Effector memory CD8-positive, alpha-beta T cell (primary cell): ENCODE measurements around the gene PANX1.
"Not testable (repeated sequence)": the region's sequence is repeated elsewhere in the genome, so short reads cannot be mapped to it uniquely, and the experiment has no call there.

Source experiments
- ATAC-seq: fragments of 150-1000 bp; cut with Tn5 transposase; replicated peaks from 2 replicates; pipeline ENCODE4 v1.10.0; 2021; ENCODE audit warnings: mild to moderate bottlenecking, moderate library complexity
- DNase-seq, 3 experiments: peaks; one replicate each; pipeline ENCODE4 v3.0.0; 2021
- H3K27ac Mint-ChIP-seq, 2 donors: one replicate each; pipeline ENCODE4 v1.8.0; 2022; ENCODE audit warnings: mild to moderate bottlenecking in 2 of 2, mixed read lengths in 2 of 2, moderate library complexity in 2 of 2
- H3K27me3 Mint-ChIP-seq, 2 donors: one replicate each; pipeline ENCODE4 v1.8.0; 2022; ENCODE audit warnings: mixed read lengths in 2 of 2
- H3K36me3 Mint-ChIP-seq: one replicate; pipeline ENCODE4 v1.8.0; 2022; ENCODE audit warnings: mild to moderate bottlenecking, moderate library complexity, mixed read lengths; ENCODE audit not compliant: insufficient read depth
- H3K4me1 Mint-ChIP-seq, 2 donors: one replicate each; pipeline ENCODE4 v1.8.0; 2022; ENCODE audit warnings: low read depth in 2 of 2, mixed read lengths in 2 of 2
- H3K4me3 Mint-ChIP-seq, 2 donors: one replicate each; pipeline ENCODE4 v1.8.0; 2022; ENCODE audit warnings: mild to moderate bottlenecking in 2 of 2, mixed read lengths in 2 of 2, moderate library complexity in 2 of 2
- H3K9me3 Mint-ChIP-seq, 2 donors: one replicate each; pipeline ENCODE4 v1.8.0; 2022; ENCODE audit warnings: mixed read lengths in 2 of 2

PANX1 gene

GRCh38 chr11:94112206-94112953, 16.3 kb upstream of the PANX1 start:
- H3K4me1 Mint-ChIP-seq: no peaks in the 10 kb centered on the region
- no peaks in the 10 kb centered on the region for H3K36me3 Mint-ChIP-seq
- H3K4me3 Mint-ChIP-seq: no peak overlapping the region
- no peak overlapping the region for H3K27ac Mint-ChIP-seq
- no peaks in the 10 kb centered on the region for H3K9me3 Mint-ChIP-seq
- no peak for ATAC-seq
- peaks cover 0 to 7% of the 10 kb centered on the region in 2 donors for H3K27me3 Mint-ChIP-seq
- DNase-seq: no peak

- H3K27me3 Mint-ChIP-seq: peaks cover 0 to 16% of the 10 kb centered on the region in 2 donors
- ATAC-seq: no peak
These were observed 11.5 kb upstream of the PANX1 start for GRCh38 chr11:94117197-94117574.

GRCh38 chr11:94117871-94118270, 10.8 kb upstream of the PANX1 start:
- Mint-ChIP-seq H3K27me3 (peaks cover 0 to 16% of the 10 kb centered on the region in 2 donors), H3K9me3 (no peaks in the 10 kb centered on the region), H3K4me1 (no peaks in the 10 kb centered on the region), H3K4me3 (no peak overlapping the region), H3K27ac (no peak overlapping the region), H3K36me3 (no peaks in the 10 kb centered on the region)
- ATAC-seq: no peak
- no peak for DNase-seq

More at GRCh38 chr11:94117197-94117574, 11.5 kb upstream of the PANX1 start:
- Mint-ChIP-seq H3K36me3 (no peaks in the 10 kb centered on the region), H3K4me3 (no peak overlapping the region), H3K9me3 (no peaks in the 10 kb centered on the region), H3K27ac (no peak overlapping the region), H3K4me1 (no peaks in the 10 kb centered on the region)
- DNase-seq: no peak

- not testable (repeated sequence) for H3K4me3 Mint-ChIP-seq, H3K4me1 Mint-ChIP-seq, ATAC-seq, H3K9me3 Mint-ChIP-seq, H3K27ac Mint-ChIP-seq, H3K36me3 Mint-ChIP-seq, DNase-seq
- H3K27me3 Mint-ChIP-seq: peaks cover 0 to 23% of the 10 kb centered on the region in 2 donors
These were observed 9.0 kb upstream of the PANX1 start for GRCh38 chr11:94119676-94120075.

GRCh38 chr11:94120516-94120915, 8.1 kb upstream of the PANX1 start:
- H3K4me3 Mint-ChIP-seq, DNase-seq, H3K9me3 Mint-ChIP-seq, H3K4me1 Mint-ChIP-seq, H3K36me3 Mint-ChIP-seq, ATAC-seq, H3K27ac Mint-ChIP-seq: not testable (repeated sequence)
- H3K27me3 Mint-ChIP-seq: peaks cover 0 to 16% of the 10 kb centered on the region in 2 donors

- DNase-seq (no peak), ATAC-seq (no peak)
- no peak overlapping the region for H3K27ac Mint-ChIP-seq
- no peaks in the 10 kb centered on the region for H3K4me1 Mint-ChIP-seq
- H3K9me3 Mint-ChIP-seq: no peaks in the 10 kb centered on the region
- peaks cover 0 to 16% of the 10 kb centered on the region in 2 donors for H3K27me3 Mint-ChIP-seq
- H3K4me3 Mint-ChIP-seq: no peak overlapping the region
- no peaks in the 10 kb centered on the region for H3K36me3 Mint-ChIP-seq
These were observed 7.7 kb upstream of the PANX1 start for GRCh38 chr11:94120946-94121345.

GRCh38 chr11:94125407-94126115, 3.1 kb upstream of the PANX1 start:
- Mint-ChIP-seq H3K27ac (no peak overlapping the region), H3K27me3 (peaks cover 0 to 7% of the 10 kb centered on the region in 2 donors), H3K4me1 (peaks cover 10 to 16% of the 10 kb centered on the region in 2 donors), H3K9me3 (no peaks in the 10 kb centered on the region), H3K36me3 (peaks cover 7% of the 10 kb centered on the region), H3K4me3 (no peak overlapping the region)
- ATAC-seq (no peak), DNase-seq (no peak)

GRCh38 chr11:94127638-94128037, 1.0 kb upstream of the PANX1 start:
- ATAC-seq: no peak
- peaks cover 7% of the 10 kb centered on the region for H3K36me3 Mint-ChIP-seq
- H3K4me3 Mint-ChIP-seq: no peak overlapping the region

GRCh38 chr11:94128291-94128745, 323 bp upstream of the PANX1 start:
- Mint-ChIP-seq H3K36me3 (peaks cover 9% of the 10 kb centered on the region), H3K4me3 (no peak overlapping the region)

More at GRCh38 chr11:94127638-94128037, 1.0 kb upstream of the PANX1 start:
- DNase-seq: no peak
- H3K27ac Mint-ChIP-seq: no peak overlapping the region
- H3K27me3 Mint-ChIP-seq: peaks cover 0 to 7% of the 10 kb centered on the region in 2 donors
- peaks cover 10 to 16% of the 10 kb centered on the region in 2 donors for H3K4me1 Mint-ChIP-seq
- no peaks in the 10 kb centered on the region for H3K9me3 Mint-ChIP-seq

GRCh38 chr11:94129512-94130297, 1.1 kb downstream of the PANX1 start:
- H3K9me3 Mint-ChIP-seq: no peaks in the 10 kb centered on the region
- DNase-seq (no peak), ATAC-seq (no peak)
- H3K27me3 Mint-ChIP-seq: no peaks in the 10 kb centered on the region
- H3K4me3 Mint-ChIP-seq: no peak overlapping the region
- no peak overlapping the region for H3K27ac Mint-ChIP-seq
- peaks cover 10% of the 10 kb centered on the region for H3K36me3 Mint-ChIP-seq
- H3K4me1 Mint-ChIP-seq: peaks cover 25 to 29% of the 10 kb centered on the region in 2 donors

More at GRCh38 chr11:94128291-94128745, 323 bp upstream of the PANX1 start:
- peaks cover 15 to 18% of the 10 kb centered on the region in 2 donors for H3K4me1 Mint-ChIP-seq
- H3K27ac Mint-ChIP-seq: no peak overlapping the region
- no peak for DNase-seq
- peaks cover 0 to 7% of the 10 kb centered on the region in 2 donors for H3K27me3 Mint-ChIP-seq
- peak; percentile 41 for ATAC-seq
- H3K9me3 Mint-ChIP-seq: no peaks in the 10 kb centered on the region

GRCh38 chr11:94130298-94131046, 1.8 kb downstream of the PANX1 start:
- no peak overlapping the region for H3K4me3 Mint-ChIP-seq
- H3K9me3 Mint-ChIP-seq: no peaks in the 10 kb centered on the region
- H3K36me3 Mint-ChIP-seq: peaks cover 10% of the 10 kb centered on the region
- H3K4me1 Mint-ChIP-seq: peaks cover 33 to 37% of the 10 kb centered on the region in 2 donors
- no peaks in the 10 kb centered on the region for H3K27me3 Mint-ChIP-seq
- H3K27ac Mint-ChIP-seq: no peak overlapping the region
- no peak for DNase-seq
- no peak for ATAC-seq

- peaks cover 35 to 44% of the 10 kb centered on the region in 2 donors for H3K4me1 Mint-ChIP-seq
- H3K27me3 Mint-ChIP-seq: no peaks in the 10 kb centered on the region
- no peak overlapping the region for H3K4me3 Mint-ChIP-seq
- DNase-seq (no peak), ATAC-seq (no peak)
- H3K27ac Mint-ChIP-seq: no peak overlapping the region
- peaks cover 10% of the 10 kb centered on the region for H3K36me3 Mint-ChIP-seq
- no peaks in the 10 kb centered on the region for H3K9me3 Mint-ChIP-seq
These were observed 2.5 kb downstream of the PANX1 start for GRCh38 chr11:94131047-94131717.
